ENCODE results near the gene FXR2.

Gene FXR2

GRCh38 chr17:7569571-7569970, 45.1 kb downstream of the FXR2 start:
- peak in 1 of 2 donors; percentile 24 for DNase-seq

- no peak for DNase-seq
These were observed 51.4 kb downstream of the FXR2 start for GRCh38 chr17:7563115-7563869.

- DNase-seq = peak in 1 of 2 donors; percentile 4
These were observed 52.5 kb downstream of the FXR2 start for GRCh38 chr17:7562208-7562605.

- DNase-seq = peak; percentile 87 to 94
These were observed 53.0 kb downstream of the FXR2 start, which contains the start of gene SENP3 for GRCh38 chr17:7561589-7562207. TSS of gene SENP3 (plus strand) at chr17:7561919. CDS start at chr17:7563077, 1,158 bp downstream.

- DNase-seq = peak; percentile 79 to 88
These were observed 53.6 kb downstream of the FXR2 start for GRCh38 chr17:7561028-7561575.

GRCh38 chr17:7560172-7561027, 54.3 kb downstream of the FXR2 start:
- peak; percentile 62 to 64 for DNase-seq

GRCh38 chr17:7559320-7560171, 55.2 kb downstream of the FXR2 start:
- peak in 1 of 2 donors; percentile 35 for DNase-seq

- DNase-seq = peak; percentile 52 to 75
These were observed 56.0 kb downstream of the FXR2 start, which contains the start of gene TNFSF13 for GRCh38 chr17:7558544-7559319. TSS of gene TNFSF13 (plus strand) at chr17:7558750. CDS start at chr17:7559040, 290 bp downstream.

GRCh38 chr17:7557775-7558543, 56.7 kb downstream of the FXR2 start:
- DNase-seq = peak; percentile 93

- DNase-seq = no peak
These were observed 57.4 kb downstream of the FXR2 start for GRCh38 chr17:7557147-7557764.

- no peak for DNase-seq
These were observed 58.1 kb downstream of the FXR2 start for GRCh38 chr17:7556627-7557026.

GRCh38 chr17:7555320-7555948, 59.3 kb downstream of the FXR2 start:
- DNase-seq = no peak

- DNase-seq = no peak
These were observed 61.3 kb downstream of the FXR2 start for GRCh38 chr17:7553356-7553755.

- peak; percentile 94 to 97 for DNase-seq
These were observed 62.1 kb downstream of the FXR2 start for GRCh38 chr17:7552621-7553051.

- DNase-seq = no peak
These were observed 63.3 kb downstream of the FXR2 start for GRCh38 chr17:7551396-7551795.

GRCh38 chr17:7550344-7550743, 64.4 kb downstream of the FXR2 start:
- no peak for DNase-seq

- DNase-seq = peak in 1 of 2 donors; percentile 35
These were observed 65.2 kb downstream of the FXR2 start for GRCh38 chr17:7549401-7550055.
